ENCODE results near the gene CNKSR3. TPM values are rescaled to one million over a fixed set of nuclear protein-coding genes. Genes with fewer than 3 reads are reported as not detected.

The CNKSR3 gene
- total and polyA plus RNA-seq, 8 donors = 1.2 to 40.0 (median 6.2) TPM

DNA sequence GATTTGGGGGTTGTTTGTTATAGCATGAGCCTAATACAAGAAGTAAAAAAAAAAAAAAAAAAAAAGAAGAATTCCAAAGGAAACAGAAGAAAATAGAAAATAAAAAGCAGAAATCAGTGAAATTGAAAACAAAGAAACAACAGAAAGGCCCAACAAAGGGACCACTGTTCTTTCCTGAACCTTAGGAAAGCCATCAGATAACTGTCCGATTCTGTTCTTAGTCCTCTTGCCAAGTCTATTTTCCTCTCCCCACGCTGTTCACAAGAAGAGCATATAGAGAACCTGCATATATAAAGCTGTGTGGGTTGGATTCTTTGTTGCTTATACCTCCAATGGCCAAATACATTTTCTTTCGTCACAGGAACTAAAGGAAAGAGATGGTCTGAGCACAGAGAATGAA, 115.9 kb downstream of the CNKSR3 start:
- no peak for DNase-seq
- intact Hi-C loops (cut with DNase I; ENCODE audit: low total_unique reads) = no loop called here
- Histone ChIP-seq H3K4me1 (no peaks in the 10 kb centered on the region), H3K36me3 (no peaks in the 10 kb centered on the region), H3K27me3 (no peaks in the 10 kb centered on the region), H3K9me3 (no peaks in the 10 kb centered on the region), H3K27ac (no peak overlapping the region), H3K4me3 (no peak overlapping the region)
- TF ChIP-seq POLR2AphosphoS5 (IDR thresholded peaks at IDR 0.05) (no peak), EP300 (IDR thresholded peaks at IDR 0.05) (no peak), POLR2A (IDR thresholded peaks at IDR 0.05) (no peak)
- TF ChIP-seq, protein P1, sequence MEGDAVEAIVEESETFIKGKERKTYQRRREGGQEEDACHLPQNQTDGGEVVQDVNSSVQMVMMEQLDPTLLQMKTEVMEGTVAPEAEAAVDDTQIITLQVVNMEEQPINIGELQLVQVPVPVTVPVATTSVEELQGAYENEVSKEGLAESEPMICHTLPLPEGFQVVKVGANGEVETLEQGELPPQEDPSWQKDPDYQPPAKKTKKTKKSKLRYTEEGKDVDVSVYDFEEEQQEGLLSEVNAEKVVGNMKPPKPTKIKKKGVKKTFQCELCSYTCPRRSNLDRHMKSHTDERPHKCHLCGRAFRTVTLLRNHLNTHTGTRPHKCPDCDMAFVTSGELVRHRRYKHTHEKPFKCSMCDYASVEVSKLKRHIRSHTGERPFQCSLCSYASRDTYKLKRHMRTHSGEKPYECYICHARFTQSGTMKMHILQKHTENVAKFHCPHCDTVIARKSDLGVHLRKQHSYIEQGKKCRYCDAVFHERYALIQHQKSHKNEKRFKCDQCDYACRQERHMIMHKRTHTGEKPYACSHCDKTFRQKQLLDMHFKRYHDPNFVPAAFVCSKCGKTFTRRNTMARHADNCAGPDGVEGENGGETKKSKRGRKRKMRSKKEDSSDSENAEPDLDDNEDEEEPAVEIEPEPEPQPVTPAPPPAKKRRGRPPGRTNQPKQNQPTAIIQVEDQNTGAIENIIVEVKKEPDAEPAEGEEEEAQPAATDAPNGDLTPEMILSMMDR (IDR thresholded peaks at IDR 0.05) = no peak
- 43 to 69% (median 58%) methylated on average over 3 of the region's 3 CpGs for WGBS, 5 donors

GRCh38 chr6:154390034-154390433, 120.5 kb downstream of the CNKSR3 start:
- Histone ChIP-seq H3K36me3 (no peaks in the 10 kb centered on the region), H3K27me3 (no peaks in the 10 kb centered on the region), H3K9me3 (no peaks in the 10 kb centered on the region), H3K27ac (no peak overlapping the region), H3K4me3 (no peak overlapping the region), H3K4me1 (peaks cover 0 to 19% (median 0%) of the 10 kb centered on the region in 4 donors)
- no peak for DNase-seq
- TF ChIP-seq EP300 (IDR thresholded peaks at IDR 0.05) (no peak), POLR2AphosphoS5 (IDR thresholded peaks at IDR 0.05) (no peak), POLR2A (IDR thresholded peaks at IDR 0.05) (no peak)
- TF ChIP-seq, protein P1 (IDR thresholded peaks at IDR 0.05) = no peak
- intact Hi-C loops (cut with DNase I; ENCODE audit: low total_unique reads) = no loop called here
- 83 to 93% (median 92%) methylated on average over 1 of the region's 1 CpG for WGBS, 5 donors

GRCh38 chr6:154388803-154389202, 121.7 kb downstream of the CNKSR3 start:
- TF ChIP-seq, protein P1 (IDR thresholded peaks at IDR 0.05) = no peak
- TF ChIP-seq POLR2A (IDR thresholded peaks at IDR 0.05) (no peak), POLR2AphosphoS5 (IDR thresholded peaks at IDR 0.05) (no peak), EP300 (IDR thresholded peaks at IDR 0.05) (no peak)
- no peaks in the 10 kb centered on the region for H3K9me3 ChIP-seq
- no peak for DNase-seq
- intact Hi-C loops (cut with DNase I; ENCODE audit: low total_unique reads) = no loop called here
- H3K27ac ChIP-seq = no peak overlapping the region
- WGBS, 5 donors = 85 to 98% (median 93%) methylated on average over 3 of the region's 3 CpGs
- H3K27me3 ChIP-seq = no peaks in the 10 kb centered on the region
- no peaks in the 10 kb centered on the region for H3K36me3 ChIP-seq
- H3K4me3 ChIP-seq = no peak overlapping the region
- peaks cover 0 to 24% (median 10%) of the 10 kb centered on the region in 4 donors for H3K4me1 ChIP-seq

DNA sequence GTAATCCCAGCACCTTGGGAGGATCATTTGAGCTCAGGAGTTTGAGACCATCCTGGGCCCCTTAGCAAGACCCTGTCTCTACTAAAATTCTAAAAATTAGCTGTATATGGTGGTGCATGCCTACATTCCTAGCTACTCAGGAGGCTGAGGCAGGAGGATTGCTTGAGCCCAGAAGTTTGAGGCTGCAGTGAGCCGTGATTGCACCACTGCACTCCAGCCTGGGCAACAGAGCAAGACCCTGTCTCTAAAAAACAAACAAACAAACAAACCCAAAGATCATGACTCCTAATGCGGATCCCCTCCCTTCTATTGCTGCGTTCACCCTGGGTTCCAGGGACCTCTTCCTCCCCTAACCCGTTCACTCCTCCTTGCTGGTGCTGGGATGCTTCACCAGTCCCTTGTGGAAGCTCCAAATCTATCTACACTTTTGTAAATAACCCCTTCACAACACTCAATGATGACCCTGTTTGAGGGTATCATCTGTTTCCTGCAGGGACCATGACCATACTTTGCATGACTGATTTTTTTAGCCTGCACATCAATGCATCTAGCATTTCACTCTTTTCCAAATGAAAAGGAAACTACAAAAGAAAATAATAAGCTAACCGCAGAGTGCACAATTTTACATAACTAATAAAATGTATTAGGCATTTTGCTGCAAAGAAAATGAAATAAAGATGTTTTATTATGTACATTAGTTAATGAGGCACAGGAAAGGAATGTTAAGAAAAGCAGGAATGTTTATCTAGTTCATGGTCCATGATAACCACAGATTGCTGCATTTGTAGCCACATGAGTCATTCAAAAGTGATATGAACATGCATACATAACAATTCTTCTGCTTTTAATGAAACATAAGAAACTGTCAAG, 123.4 kb downstream of the CNKSR3 start:
- TF ChIP-seq POLR2A (IDR thresholded peaks at IDR 0.05) (no peak), POLR2AphosphoS5 (IDR thresholded peaks at IDR 0.05) (peak in 2 of 3 donors; percentile 46 to 54), EP300 (IDR thresholded peaks at IDR 0.05) (no peak)
- TF ChIP-seq, protein P1 (IDR thresholded peaks at IDR 0.05) = no peak
- peaks cover 0 to 5% (median 0%) of the 10 kb centered on the region in 4 donors for H3K9me3 ChIP-seq
- 71 to 88% (median 80%) methylated on average over 5 of the region's 5 CpGs for WGBS, 5 donors
- DNase-seq = peak in 1 of 2 donors; percentile 51
- no peak overlapping the region for H3K4me3 ChIP-seq
- intact Hi-C loops (cut with DNase I; ENCODE audit: low total_unique reads) = no loop called here
- no peak overlapping the region for H3K27ac ChIP-seq
- H3K27me3 ChIP-seq = no peaks in the 10 kb centered on the region
- no peaks in the 10 kb centered on the region for H3K36me3 ChIP-seq
- peaks cover 0 to 25% (median 10%) of the 10 kb centered on the region in 4 donors for H3K4me1 ChIP-seq
